WTC11 (cell line): ENCODE data around the gene ABLIM3. TPM values are rescaled to one million over a fixed set of nuclear protein-coding genes. Genes with fewer than 3 reads are reported as not detected.

Experiments used
- ATAC-seq: fragments of 200-7000 bp; cut with Tn5 transposase; 2 replicates; pipeline ENCODE4 v1.10.0; 2021; ENCODE audit warnings: mild to moderate bottlenecking, moderate library complexity
- CTCF ChIA-PET: fragments of 300-600 bp; sonication (Branson Sonifier 250); formaldehyde crosslinking; loops from one replicate; lab custom pipeline; 2021; ENCODE audit warnings: antibody characterized with exemption; lab: Charles Lee
- POLR2A ChIA-PET: fragments of 350-600 bp; sonication (Branson Sonifier 250); formaldehyde crosslinking; loops from one replicate; lab custom pipeline; 2021; ENCODE audit warnings: antibody characterized with exemption; lab: Charles Lee
- DNase-seq: peaks from one replicate; pipeline ENCODE4 v3.0.0; 2021; ENCODE audit warnings: low spot score
- H3K27ac Mint-ChIP-seq: 2 replicates; pipeline ENCODE4 v1.8.0; 2021; ENCODE audit warnings: mixed read lengths
- H3K27me3 Mint-ChIP-seq: 2 replicates; pipeline ENCODE4 v1.8.0; 2021; ENCODE audit warnings: low read depth, mild to moderate bottlenecking, moderate library complexity, mixed read lengths
- H3K36me3 Mint-ChIP-seq: 2 replicates; pipeline ENCODE4 v1.8.0; 2021; ENCODE audit warnings: mixed read lengths
- H3K4me1 Mint-ChIP-seq: 2 replicates; pipeline ENCODE4 v1.8.0; 2022; ENCODE audit warnings: mixed read lengths
- H3K4me3 Mint-ChIP-seq: 2 replicates; pipeline ENCODE4 v1.8.0; 2021; ENCODE audit warnings: mild to moderate bottlenecking, moderate library complexity, mixed read lengths
- H3K9me3 Mint-ChIP-seq: 2 replicates; pipeline ENCODE4 v1.8.0; 2021; ENCODE audit warnings: mixed read lengths
- AFF4 ChIP-seq: sonication (generic); formaldehyde crosslinking; IDR thresholded peaks from 2 replicates; pipeline ENCODE4 v1.8.1; 2023; ENCODE audit warnings: mild to moderate bottlenecking, missing genetic modification reagents, borderline replicate concordance
- CREM ChIP-seq: sonication (generic); formaldehyde crosslinking; IDR thresholded peaks from 2 replicates; pipeline ENCODE4 v1.8.1; 2022; ENCODE audit warnings: mild to moderate bottlenecking, missing genetic modification reagents, moderate library complexity
- FOXP4 ChIP-seq: sonication (generic); formaldehyde crosslinking; IDR thresholded peaks from 2 replicates; pipeline ENCODE4 v1.8.0; 2022; ENCODE audit warnings: mild to moderate bottlenecking, missing genetic modification reagents
- HMGA2 ChIP-seq: fragments of 250-450 bp; sonication (Bioruptor Pico); IDR thresholded peaks from 2 replicates; pipeline ENCODE4 v1.4.0; 2021; ENCODE audit warnings: mild to moderate bottlenecking, moderate library complexity
- SOX15 ChIP-seq: fragments of 250-450 bp; sonication (Bioruptor Pico); IDR thresholded peaks from 2 replicates; pipeline ENCODE4 v1.9.0; 2021; ENCODE audit warnings: mild to moderate bottlenecking
- ZNF317 ChIP-seq: sonication (generic); formaldehyde crosslinking; IDR thresholded peaks from 2 replicates; pipeline ENCODE4 v1.8.1; 2023; ENCODE audit warnings: low read depth, mild to moderate bottlenecking, moderate library complexity, missing genetic modification reagents, borderline replicate concordance
- total RNA-seq: library from RNA; stranded (reverse); gene quantifications from 3 replicates; pipeline ENCODE4 v1.2.3, GENCODE V29; 2021
- TF ChIP-seq, protein P1 (sequence below): sonication (generic); formaldehyde crosslinking; IDR thresholded peaks from 2 replicates; pipeline ENCODE4 v1.8.1; 2023; ENCODE audit warnings: mild to moderate bottlenecking, moderate library complexity, missing genetic modification reagents
- TF ChIP-seq, protein P2 (sequence below): sonication (generic); formaldehyde crosslinking; IDR thresholded peaks from 2 replicates; pipeline ENCODE4 v1.8.0; 2023; ENCODE audit warnings: missing genetic modification reagents, mild to moderate bottlenecking, borderline replicate concordance

The ABLIM3 gene
- total RNA-seq, 1 experiment from 2014 or later = 0.33 TPM

GRCh38 chr5:149219584-149219983 is 78.3 kb downstream of the ABLIM3 start:
- Mint-ChIP-seq H3K4me3 (no peak overlapping the region), H3K36me3 (no peaks in the 10 kb centered on the region), H3K4me1 (no peaks in the 10 kb centered on the region), H3K9me3 (no peaks in the 10 kb centered on the region), H3K27ac (no peak overlapping the region), H3K27me3 (no peaks in the 10 kb centered on the region; the same call in 1 of the 2 replicates)
- CTCF ChIA-PET = no interaction called here
- POLR2A ChIA-PET = no interaction called here
- DNase-seq (no peak), ATAC-seq (no peak)
- no peak for TF ChIP-seq FOXP4 (CRISPR knock-in tag)

GRCh38 chr5:149220750-149221149 is 79.5 kb downstream of the ABLIM3 start:
- H3K27ac Mint-ChIP-seq = no peak overlapping the region
- H3K4me3 Mint-ChIP-seq = no peak overlapping the region
- no peaks in the 10 kb centered on the region for H3K9me3 Mint-ChIP-seq
- TF ChIP-seq SOX15 (CRISPR knock-in tag) = no peak
- TF ChIP-seq, protein P1, sequence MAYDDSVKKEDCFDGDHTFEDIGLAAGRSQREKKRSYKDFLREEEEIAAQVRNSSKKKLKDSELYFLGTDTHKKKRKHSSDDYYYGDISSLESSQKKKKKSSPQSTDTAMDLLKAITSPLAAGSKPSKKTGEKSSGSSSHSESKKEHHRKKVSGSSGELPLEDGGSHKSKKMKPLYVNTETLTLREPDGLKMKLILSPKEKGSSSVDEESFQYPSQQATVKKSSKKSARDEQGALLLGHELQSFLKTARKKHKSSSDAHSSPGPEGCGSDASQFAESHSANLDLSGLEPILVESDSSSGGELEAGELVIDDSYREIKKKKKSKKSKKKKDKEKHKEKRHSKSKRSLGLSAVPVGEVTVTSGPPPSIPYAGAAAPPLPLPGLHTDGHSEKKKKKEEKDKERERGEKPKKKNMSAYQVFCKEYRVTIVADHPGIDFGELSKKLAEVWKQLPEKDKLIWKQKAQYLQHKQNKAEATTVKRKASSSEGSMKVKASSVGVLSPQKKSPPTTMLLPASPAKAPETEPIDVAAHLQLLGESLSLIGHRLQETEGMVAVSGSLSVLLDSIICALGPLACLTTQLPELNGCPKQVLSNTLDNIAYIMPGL (CRISPR knock-in tag) = no peak
- H3K4me1 Mint-ChIP-seq = no peaks in the 10 kb centered on the region
- H3K27me3 Mint-ChIP-seq = no peaks in the 10 kb centered on the region; the same call in 1 of the 2 replicates
- H3K36me3 Mint-ChIP-seq = no peaks in the 10 kb centered on the region
- CTCF ChIA-PET = interaction anchor here (1.0 kb wide), 1 partner anchor 69 kb away, joined by 3 read pairs; no protein-coding TSS in a partner anchor
- DNase-seq (no peak), ATAC-seq (no peak)
- POLR2A ChIA-PET = no interaction called here

DNA sequence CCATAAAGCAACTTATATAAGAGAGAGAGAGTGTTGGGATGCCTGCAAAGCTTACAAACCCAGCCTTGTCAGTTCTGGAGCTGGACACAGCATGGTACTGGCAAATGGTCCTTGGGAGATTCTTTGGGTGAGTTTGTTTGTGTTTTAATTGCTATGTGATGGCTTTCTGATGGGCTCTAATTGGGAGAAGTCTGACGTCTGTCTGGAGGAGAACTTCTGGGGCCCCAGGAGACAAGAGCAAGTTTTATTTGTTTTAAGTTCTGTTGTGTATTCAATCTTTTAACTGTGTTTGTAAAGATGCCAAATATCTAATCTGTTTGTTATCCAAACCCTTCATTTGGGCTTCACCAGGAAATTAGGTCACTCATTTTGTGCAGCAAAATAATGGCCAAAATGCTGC is 80.0 kb downstream of the ABLIM3 start:
- Mint-ChIP-seq H3K9me3 (no peaks in the 10 kb centered on the region), H3K36me3 (no peaks in the 10 kb centered on the region), H3K27ac (no peak overlapping the region), H3K4me1 (no peaks in the 10 kb centered on the region), H3K4me3 (no peak overlapping the region), H3K27me3 (no peaks in the 10 kb centered on the region; the same call in 1 of the 2 replicates)
- ChIA-PET POLR2A (no interaction called here), CTCF (interaction anchor here (3.1 kb wide), 1 partner anchor 80 kb away, joined by 25 read pairs; the partner anchor contains the start of gene ABLIM3)
- TF ChIP-seq, protein P1 (CRISPR knock-in tag) = no peak
- no peak for TF ChIP-seq CREM
- TF ChIP-seq HMGA2 (CRISPR knock-in tag) = no peak
- no peak for TF ChIP-seq AFF4 (CRISPR knock-in tag)
- no peak for TF ChIP-seq ZNF317 (CRISPR knock-in tag)
- TF ChIP-seq, protein P2, sequence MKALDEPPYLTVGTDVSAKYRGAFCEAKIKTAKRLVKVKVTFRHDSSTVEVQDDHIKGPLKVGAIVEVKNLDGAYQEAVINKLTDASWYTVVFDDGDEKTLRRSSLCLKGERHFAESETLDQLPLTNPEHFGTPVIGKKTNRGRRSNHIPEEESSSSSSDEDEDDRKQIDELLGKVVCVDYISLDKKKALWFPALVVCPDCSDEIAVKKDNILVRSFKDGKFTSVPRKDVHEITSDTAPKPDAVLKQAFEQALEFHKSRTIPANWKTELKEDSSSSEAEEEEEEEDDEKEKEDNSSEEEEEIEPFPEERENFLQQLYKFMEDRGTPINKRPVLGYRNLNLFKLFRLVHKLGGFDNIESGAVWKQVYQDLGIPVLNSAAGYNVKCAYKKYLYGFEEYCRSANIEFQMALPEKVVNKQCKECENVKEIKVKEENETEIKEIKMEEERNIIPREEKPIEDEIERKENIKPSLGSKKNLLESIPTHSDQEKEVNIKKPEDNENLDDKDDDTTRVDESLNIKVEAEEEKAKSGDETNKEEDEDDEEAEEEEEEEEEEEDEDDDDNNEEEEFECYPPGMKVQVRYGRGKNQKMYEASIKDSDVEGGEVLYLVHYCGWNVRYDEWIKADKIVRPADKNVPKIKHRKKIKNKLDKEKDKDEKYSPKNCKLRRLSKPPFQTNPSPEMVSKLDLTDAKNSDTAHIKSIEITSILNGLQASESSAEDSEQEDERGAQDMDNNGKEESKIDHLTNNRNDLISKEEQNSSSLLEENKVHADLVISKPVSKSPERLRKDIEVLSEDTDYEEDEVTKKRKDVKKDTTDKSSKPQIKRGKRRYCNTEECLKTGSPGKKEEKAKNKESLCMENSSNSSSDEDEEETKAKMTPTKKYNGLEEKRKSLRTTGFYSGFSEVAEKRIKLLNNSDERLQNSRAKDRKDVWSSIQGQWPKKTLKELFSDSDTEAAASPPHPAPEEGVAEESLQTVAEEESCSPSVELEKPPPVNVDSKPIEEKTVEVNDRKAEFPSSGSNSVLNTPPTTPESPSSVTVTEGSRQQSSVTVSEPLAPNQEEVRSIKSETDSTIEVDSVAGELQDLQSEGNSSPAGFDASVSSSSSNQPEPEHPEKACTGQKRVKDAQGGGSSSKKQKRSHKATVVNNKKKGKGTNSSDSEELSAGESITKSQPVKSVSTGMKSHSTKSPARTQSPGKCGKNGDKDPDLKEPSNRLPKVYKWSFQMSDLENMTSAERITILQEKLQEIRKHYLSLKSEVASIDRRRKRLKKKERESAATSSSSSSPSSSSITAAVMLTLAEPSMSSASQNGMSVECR (CRISPR knock-in tag) = no peak
- no peak for ATAC-seq
- DNase-seq = no peak
